ENCODE measurements around the gene QSOX1.

DNA sequence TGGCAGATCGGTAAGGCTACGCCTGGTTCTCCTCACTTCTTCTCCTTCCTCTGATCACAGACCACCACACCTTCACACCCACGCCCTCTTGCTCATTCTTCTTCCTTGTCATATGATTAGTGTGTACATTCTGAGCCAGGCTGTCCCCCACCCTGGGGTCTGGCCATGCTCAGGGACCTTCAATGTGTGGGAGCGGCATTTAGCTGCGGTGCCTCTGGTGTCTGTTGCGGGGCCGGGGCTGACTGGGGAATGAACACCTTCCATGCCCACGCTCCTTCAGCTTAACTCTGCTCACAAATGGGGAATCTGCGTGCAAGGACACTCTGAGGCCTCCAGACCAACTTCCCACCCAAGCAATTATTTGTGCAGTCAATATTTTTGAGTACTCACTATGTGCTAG lies 29.4 kb downstream of the QSOX1 start:
- no peak for TF ChIP-seq EZH2 (IDR thresholded peaks at IDR 0.05; ENCODE audit: borderline replicate concordance, low read depth, low read length, severe bottlenecking)
- TF ChIP-seq POLR2AphosphoS5 (IDR thresholded peaks at IDR 0.05; ENCODE audit: insufficient read depth, low read depth, low read length) = no peak
- no peak for TF ChIP-seq GATA2 (IDR thresholded peaks at IDR 0.05; ENCODE audit: insufficient read depth, insufficient read length, low read depth, low read length)
- no peak for TF ChIP-seq JUN (IDR thresholded peaks at IDR 0.05; ENCODE audit: borderline replicate concordance, insufficient read depth, insufficient read length, low read depth)
- TF ChIP-seq CTCF (IDR thresholded peaks at IDR 0.05; ENCODE audit: extremely low read depth in 1 of 2, insufficient read depth in 1 of 2, low read depth in 1 of 2, low read length in 2 of 2) = no peak
- no peak for TF ChIP-seq POLR2A (IDR thresholded peaks at IDR 0.05; ENCODE audit: low read depth, low read length)
- TF ChIP-seq MAX (IDR thresholded peaks at IDR 0.05; ENCODE audit: insufficient read depth, insufficient read length) = no peak

Data from endothelial cell of umbilical vein (primary cell).